ENCODE measurements around the gene KIAA0040.

- TF ChIP-seq ZNF274 (IDR thresholded peaks at IDR 0.05; ENCODE audit: low read length) (no peak), ZNF274 (tag by site-specific recombination; IDR thresholded peaks at IDR 0.05; ENCODE audit: borderline replicate concordance) (no peak), HOXA7 (CRISPR knock-in tag; IDR thresholded peaks at IDR 0.05; ENCODE audit: borderline replicate concordance) (no peak), ZNF214 (tag by site-specific recombination; IDR thresholded peaks at IDR 0.05; ENCODE audit: borderline replicate concordance) (no peak), CTCF (tag by site-specific recombination; IDR thresholded peaks at IDR 0.05) (no peak)
Measured at GRCh38 chr1:175116210-175116798, 76.3 kb downstream of the KIAA0040 start.
